GM12865 (cell line): ENCODE measurements around the gene RPA3.

ENCODE experiments used
- DNase-seq: peaks from one replicate; pipeline ENCODE4 v3.0.0; 2010; ENCODE audit warnings: low read depth
- H3K4me3 ChIP-seq: 2 replicates; pipeline ENCODE4 v1.5.1; 2011; ENCODE audit warnings: mild to moderate bottlenecking, low read depth, low read length, control low read depth
- TF ChIP-seq, protein P1 (sequence below): IDR thresholded peaks from 2 replicates; pipeline ENCODE4 v1.5.1; 2011; ENCODE audit warnings: low read length, control low read depth, low read depth, inconsistent platforms; ENCODE audit not compliant: insufficient read depth; ENCODE audit errors: missing control alignments

RPA3 gene

DNA sequence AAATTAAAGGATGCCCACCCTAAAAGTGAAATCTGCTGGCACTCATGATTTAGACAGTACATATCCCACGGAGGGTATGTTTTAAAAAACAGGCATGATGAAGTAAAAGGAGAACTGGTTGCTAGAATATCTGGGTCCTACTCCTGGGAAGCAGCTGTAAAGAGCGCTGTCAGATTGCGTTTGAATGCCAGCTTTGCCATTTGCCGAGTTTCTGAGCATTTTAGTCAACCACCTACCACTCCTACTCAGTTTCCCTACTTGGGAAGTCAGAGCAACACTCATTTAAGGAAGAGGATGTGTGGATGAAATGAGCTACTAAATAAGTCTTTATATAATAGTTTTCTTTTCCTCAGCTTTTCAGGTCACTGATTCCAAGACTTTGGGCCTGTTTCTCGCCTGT lies 79.0 kb downstream of the RPA3 start:
- peak; percentile 6 for DNase-seq
- TF ChIP-seq, protein P1, sequence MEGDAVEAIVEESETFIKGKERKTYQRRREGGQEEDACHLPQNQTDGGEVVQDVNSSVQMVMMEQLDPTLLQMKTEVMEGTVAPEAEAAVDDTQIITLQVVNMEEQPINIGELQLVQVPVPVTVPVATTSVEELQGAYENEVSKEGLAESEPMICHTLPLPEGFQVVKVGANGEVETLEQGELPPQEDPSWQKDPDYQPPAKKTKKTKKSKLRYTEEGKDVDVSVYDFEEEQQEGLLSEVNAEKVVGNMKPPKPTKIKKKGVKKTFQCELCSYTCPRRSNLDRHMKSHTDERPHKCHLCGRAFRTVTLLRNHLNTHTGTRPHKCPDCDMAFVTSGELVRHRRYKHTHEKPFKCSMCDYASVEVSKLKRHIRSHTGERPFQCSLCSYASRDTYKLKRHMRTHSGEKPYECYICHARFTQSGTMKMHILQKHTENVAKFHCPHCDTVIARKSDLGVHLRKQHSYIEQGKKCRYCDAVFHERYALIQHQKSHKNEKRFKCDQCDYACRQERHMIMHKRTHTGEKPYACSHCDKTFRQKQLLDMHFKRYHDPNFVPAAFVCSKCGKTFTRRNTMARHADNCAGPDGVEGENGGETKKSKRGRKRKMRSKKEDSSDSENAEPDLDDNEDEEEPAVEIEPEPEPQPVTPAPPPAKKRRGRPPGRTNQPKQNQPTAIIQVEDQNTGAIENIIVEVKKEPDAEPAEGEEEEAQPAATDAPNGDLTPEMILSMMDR = no peak
- H3K4me3 ChIP-seq = peak overlapping the region; percentile 96

DNA sequence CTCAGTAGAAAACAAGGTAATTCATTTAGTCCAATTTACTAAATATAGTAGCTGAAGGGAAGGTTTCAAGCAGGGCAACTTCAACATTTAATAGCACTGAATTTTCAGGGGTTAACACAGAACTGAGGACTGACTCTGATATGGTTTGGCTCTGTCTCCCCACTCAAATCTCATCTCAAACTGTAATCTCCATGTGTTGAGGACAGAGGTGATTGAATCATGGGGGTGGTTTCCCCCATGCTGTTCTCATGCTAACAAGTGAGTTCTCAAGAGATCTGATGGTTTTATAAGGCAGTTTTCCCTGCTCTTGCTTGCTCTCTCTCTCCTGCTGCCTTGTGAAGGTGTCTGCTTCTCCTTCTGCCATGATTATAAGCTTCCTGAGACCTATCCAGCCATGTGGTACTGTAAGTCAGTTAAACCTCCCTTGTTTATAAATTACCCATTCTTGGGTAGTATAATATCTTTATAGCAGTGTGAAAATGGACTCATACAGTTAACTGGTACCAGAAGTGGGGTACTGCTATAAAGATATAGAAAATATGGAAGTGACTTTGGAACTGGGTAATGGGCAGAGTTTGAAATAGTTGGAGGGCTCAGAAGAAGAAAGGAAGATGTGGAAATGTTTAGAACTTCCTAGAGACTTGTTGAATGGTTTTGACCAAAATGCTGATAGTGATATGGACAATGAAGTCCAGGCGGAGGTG lies 87.6 kb downstream of the RPA3 start:
- no peak overlapping the region for H3K4me3 ChIP-seq
- TF ChIP-seq, protein P1 = no peak
- DNase-seq = no peak

GRCh38 chr7:7628476-7628875 lies 89.9 kb downstream of the RPA3 start:
- no peak for DNase-seq
- no peak overlapping the region for H3K4me3 ChIP-seq
- TF ChIP-seq, protein P1 = no peak

GRCh38 chr7:7620644-7621210 lies 97.7 kb downstream of the RPA3 start:
- no peak for DNase-seq
- no peak overlapping the region for H3K4me3 ChIP-seq
- TF ChIP-seq, protein P1 = no peak

DNA sequence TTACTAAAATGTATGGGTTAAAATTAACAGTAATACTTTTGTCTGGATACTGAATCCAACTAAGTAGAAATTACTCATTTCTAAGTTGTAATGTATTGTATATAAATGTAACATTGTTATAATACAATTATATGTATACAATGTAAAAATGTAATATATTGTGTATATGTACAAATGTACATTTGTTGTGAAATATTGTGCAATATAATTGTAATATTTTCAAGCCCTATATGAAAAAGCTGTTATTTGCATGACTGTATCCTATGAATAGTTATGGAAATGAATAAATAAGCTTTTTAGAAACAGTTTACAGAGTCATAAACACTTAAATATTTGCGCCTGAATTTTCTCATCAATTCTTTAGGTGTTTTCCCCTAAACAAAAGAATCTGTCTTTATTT lies 98.2 kb downstream of the RPA3 start:
- no peak overlapping the region for H3K4me3 ChIP-seq
- no peak for DNase-seq
- TF ChIP-seq, protein P1 = no peak

DNA sequence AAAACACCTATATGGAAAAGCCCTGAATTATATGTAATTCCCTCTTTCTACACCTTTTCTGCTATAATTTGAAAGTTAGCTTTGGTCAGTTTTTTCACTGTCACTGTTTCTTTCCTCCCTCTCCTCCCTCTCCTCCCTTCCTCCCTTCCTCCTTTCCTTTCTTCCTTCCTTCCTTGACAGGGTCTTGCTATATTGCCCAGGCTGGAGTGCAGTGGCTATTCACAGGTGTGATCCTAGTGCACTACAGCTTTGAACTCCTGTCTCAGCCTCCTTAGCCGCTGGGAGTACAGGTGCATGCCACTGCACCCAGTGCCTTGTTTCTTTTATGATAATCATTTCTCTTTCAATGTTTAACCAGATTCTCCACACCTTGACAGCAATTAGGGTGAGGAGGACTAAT lies 100.0 kb downstream of the RPA3 start:
- DNase-seq = no peak
- H3K4me3 ChIP-seq = no peak overlapping the region
- TF ChIP-seq, protein P1 = no peak

DNA sequence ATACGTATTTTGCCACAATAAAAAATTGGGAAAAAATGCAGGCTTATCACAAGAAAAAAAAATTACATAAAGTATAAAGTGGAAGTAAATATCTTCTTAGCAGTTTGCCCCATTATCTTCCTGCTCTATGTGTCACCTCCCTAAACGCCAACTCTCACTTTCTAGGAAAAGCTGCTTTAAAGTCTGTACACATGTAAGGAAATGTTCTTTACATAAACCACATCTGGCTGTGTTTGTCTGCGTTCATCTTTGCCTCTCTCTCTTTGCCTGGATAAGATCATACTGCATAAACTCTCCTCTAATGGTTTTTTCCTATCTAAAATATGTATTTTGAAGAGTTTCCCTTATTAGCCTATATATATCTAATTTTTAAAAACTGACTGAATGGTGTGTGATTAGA lies 100.9 kb downstream of the RPA3 start:
- TF ChIP-seq, protein P1 = no peak
- no peak for DNase-seq
- no peak overlapping the region for H3K4me3 ChIP-seq
